Gastroesophageal sphincter (tissue), 3 donors: Measurements from ENCODE around the gene FAM83F.
"Not testable (repeated sequence)": the region's sequence is repeated elsewhere in the genome, so short reads cannot be mapped to it uniquely, and the experiment has no call there.

Experiments used
- POLR2AphosphoS5 ChIP-seq: sonication (generic); formaldehyde crosslinking; IDR thresholded peaks from one replicate; pipeline ENCODE4 v1.6.1; 2017; ENCODE audit warnings: antibody characterized with exemption
- TF ChIP-seq, protein P1 (sequence below), 4 experiments: fragments of 200-600 bp in 2 of 4; fragments of 450-650 bp in 2 of 4; sonication (generic) in 1 of 4; IDR thresholded peaks; one replicate each; pipeline ENCODE4 v1.5.1; 2017 to 2019; ENCODE audit warnings: antibody characterized with exemption in 4 of 4, mild to moderate bottlenecking in 2 of 4, moderate library complexity in 2 of 4

- TF ChIP-seq, protein P1, sequence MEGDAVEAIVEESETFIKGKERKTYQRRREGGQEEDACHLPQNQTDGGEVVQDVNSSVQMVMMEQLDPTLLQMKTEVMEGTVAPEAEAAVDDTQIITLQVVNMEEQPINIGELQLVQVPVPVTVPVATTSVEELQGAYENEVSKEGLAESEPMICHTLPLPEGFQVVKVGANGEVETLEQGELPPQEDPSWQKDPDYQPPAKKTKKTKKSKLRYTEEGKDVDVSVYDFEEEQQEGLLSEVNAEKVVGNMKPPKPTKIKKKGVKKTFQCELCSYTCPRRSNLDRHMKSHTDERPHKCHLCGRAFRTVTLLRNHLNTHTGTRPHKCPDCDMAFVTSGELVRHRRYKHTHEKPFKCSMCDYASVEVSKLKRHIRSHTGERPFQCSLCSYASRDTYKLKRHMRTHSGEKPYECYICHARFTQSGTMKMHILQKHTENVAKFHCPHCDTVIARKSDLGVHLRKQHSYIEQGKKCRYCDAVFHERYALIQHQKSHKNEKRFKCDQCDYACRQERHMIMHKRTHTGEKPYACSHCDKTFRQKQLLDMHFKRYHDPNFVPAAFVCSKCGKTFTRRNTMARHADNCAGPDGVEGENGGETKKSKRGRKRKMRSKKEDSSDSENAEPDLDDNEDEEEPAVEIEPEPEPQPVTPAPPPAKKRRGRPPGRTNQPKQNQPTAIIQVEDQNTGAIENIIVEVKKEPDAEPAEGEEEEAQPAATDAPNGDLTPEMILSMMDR (IDR thresholded peaks at IDR 0.05) = not testable (repeated sequence)
- not testable (repeated sequence) for TF ChIP-seq POLR2AphosphoS5
Observed at GRCh38 chr22:39992894-39993293, 1.9 kb upstream of the FAM83F start.
